ENCODE results near the gene ANKS1B. TPM values are rescaled to one million over a fixed set of nuclear protein-coding genes. Genes with fewer than 3 reads are reported as not detected.
"Not testable (repeated sequence)": the region's sequence is repeated elsewhere in the genome, so short reads cannot be mapped to it uniquely, and the experiment has no call there.

Gene ANKS1B
- total RNA-seq, 1 donor from 2014 or later, result not detected

GRCh38 chr12:98997899-98998298, 986.8 kb downstream of the ANKS1B start:
- DNase-seq (ENCODE audit: extremely low read depth, low read depth, low spot score), result no peak

DNA sequence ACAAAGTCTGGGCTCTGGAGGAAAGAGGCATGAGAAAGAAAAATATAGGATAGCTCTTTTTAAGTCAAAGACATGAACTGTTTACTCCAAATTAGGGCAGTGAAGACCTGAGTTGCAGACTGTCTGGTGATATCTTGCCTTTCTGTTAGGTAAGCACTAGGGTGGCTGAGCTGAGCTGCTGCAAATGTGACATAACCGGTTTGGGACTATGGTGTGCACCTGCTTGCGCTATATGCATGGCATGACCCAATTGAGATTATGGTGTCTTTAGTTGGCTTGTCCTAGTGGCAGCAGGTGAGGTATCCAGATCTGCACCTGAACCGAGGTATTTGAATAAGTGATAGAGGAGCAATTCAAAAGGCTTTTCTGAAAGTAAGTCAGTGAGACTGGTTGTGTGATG, 994.1 kb downstream of the ANKS1B start:
- no peak for DNase-seq (ENCODE audit: extremely low read depth, low read depth, low spot score)

- no peak for DNase-seq (ENCODE audit: extremely low read depth, low read depth, low spot score)
These were observed 999.6 kb downstream of the ANKS1B start for GRCh38 chr12:98985156-98985555.

DNA sequence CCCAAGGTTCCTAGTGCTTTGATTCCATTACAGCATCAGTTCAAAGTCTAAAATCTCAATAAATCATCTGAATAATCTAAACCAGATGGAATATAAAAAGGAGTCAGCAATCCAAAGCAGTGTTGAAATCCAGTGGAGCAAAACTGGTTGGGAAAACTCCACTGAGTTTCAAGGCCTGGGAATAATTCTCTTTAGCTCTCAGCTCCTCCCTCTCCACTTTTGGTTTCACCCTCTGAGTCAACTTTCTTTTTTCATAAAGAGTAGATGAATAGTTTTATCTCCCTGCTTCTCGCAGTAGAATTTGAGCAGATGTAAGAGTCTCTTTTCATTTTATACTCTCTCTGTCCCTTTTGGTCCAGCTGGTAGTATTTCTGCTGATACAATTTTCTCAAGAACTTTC, 1001.1 kb downstream of the ANKS1B start:
- DNase-seq (ENCODE audit: extremely low read depth, low read depth, low spot score), result no peak

- no peak for DNase-seq (ENCODE audit: extremely low read depth, low read depth, low spot score)
These were observed 1004.2 kb downstream of the ANKS1B start for GRCh38 chr12:98980508-98980907.

GRCh38 chr12:98977186-98977585, 1007.5 kb downstream of the ANKS1B start:
- DNase-seq (ENCODE audit: extremely low read depth, low read depth, low spot score), result no peak

GRCh38 chr12:98974767-98975381, 1009.9 kb downstream of the ANKS1B start:
- no peak for DNase-seq (ENCODE audit: extremely low read depth, low read depth, low spot score)

DNA sequence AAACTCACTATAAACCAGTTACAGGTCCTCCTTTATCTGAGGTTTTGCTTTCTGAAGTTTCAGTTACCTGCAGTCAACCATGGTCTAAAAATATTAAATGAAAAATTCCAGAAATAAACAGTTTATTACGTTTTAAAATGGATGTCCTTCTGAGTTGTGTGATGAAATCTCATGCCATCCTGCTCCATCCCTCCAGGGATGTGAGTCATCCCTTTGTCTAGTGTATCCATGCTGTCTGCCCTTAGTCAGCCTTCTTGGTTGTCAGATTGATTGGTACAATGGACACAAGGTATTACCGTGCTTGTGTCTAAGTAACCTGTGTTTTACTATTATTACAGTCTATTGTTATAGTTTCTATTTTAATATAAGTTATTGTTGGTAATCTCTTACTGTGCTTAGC, 1011.3 kb downstream of the ANKS1B start:
- DNase-seq (ENCODE audit: extremely low read depth, low read depth, low spot score), result no peak

GRCh38 chr12:98970950-98971349, 1013.8 kb downstream of the ANKS1B start:
- DNase-seq (ENCODE audit: extremely low read depth, low read depth, low spot score), result no peak

- DNase-seq (ENCODE audit: extremely low read depth, low read depth, low spot score), result no peak
These were observed 1014.5 kb downstream of the ANKS1B start for GRCh38 chr12:98970210-98970609.

DNA sequence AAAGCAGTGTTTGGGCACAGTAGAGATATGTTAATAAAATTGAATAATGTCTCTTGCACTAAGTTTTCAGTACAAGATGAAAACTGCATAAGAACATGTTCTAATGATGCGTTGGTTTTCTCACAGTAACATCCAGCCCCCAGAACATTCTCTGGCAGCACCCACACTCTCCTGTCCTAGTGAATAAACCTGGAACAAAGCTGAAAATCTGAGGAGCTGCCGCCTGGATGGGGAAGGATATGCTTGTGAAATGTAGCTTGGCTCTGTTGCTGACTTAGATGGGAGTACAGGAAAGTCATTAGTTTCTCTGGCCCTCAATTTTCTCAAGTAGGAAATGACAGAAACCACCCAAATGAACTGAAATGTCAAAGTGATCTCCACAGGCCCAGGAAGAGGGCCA, 1015.8 kb downstream of the ANKS1B start:
- DNase-seq (ENCODE audit: extremely low read depth, low read depth, low spot score), result no peak

DNA sequence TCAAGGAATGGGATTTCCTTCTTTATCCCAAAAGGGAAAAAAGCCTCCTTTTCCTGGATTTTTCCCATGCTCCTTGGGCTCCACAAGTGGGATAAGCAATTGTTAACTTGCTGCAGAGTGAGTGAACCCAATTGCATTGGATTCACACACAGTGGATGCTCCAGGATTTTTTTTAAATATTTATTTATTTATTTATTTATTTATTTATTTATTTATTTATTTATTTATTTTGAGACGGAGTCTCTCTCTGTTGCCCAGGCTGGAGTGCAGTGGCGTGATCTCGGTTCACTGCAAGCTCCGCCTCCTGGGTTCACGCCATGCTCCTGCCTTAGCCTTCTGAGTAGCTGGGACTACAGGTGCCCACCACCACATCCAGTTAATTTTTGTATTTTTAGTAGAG, 1027.6 kb downstream of the ANKS1B start:
- not testable (repeated sequence) for DNase-seq (ENCODE audit: extremely low read depth, low read depth, low spot score)

DNA sequence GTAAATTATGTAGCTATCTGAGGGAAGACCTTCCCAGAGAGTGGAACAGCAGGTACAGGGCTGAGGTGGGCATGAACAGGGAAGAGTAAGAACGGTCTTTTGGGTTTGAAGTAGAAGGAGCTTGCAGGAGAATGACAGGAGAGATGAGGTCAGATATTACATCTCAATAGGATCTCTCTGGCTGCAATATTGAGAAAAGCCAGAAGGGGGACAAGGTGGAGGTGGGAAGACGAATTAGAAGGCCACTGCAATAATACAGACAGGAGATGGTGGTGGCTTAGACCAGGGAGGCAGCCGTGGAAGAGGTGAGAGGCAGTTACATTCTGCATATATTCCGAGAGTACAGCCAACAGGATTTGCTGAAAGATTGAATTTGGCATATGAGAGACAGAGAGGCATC, 1029.5 kb downstream of the ANKS1B start:
- peak; percentile 1 for DNase-seq (ENCODE audit: extremely low read depth, low read depth, low spot score)

DNA sequence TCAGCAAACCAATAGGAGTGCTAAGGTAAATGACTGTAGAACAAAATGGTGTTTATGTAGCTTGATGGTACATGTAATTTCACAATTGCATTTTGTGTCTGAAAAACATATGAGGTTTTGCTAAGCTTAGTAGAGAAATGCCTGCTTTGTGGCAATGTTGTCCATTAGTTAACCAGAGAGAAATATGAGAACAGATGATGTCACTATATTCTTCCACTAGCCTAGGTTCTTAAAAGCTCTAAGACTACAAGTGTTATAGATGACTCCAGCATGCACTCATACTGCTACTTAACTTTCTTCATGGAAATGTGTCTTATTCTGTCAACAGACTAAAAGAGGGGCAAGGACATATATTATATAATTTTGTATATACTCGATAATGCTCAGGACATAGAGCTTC, 1030.2 kb downstream of the ANKS1B start:
- no peak for DNase-seq (ENCODE audit: extremely low read depth, low read depth, low spot score)

DNA sequence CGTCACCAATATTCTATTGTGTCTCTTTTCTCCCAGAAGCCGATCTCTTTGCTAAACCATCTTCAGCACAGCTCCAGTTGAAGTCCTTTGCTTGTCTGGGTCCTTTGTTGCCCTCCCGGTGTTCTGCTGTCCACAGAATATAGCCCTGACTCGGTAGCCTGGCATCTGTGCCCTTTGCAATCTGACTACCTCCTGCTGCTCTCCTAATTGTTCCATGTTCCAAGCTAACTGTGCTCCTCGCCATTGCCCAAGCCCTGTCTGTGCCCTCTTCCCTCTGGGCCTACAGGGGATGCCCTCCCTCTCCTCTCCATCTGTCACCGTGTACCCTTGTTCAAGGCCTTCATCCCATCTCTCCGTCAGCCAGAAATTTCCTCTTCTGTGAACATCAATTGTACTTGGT, 1033.3 kb downstream of the ANKS1B start:
- no peak for DNase-seq (ENCODE audit: extremely low read depth, low read depth, low spot score)

- DNase-seq (ENCODE audit: extremely low read depth, low read depth, low spot score), result no peak
These were observed 1036.3 kb downstream of the ANKS1B start for GRCh38 chr12:98948343-98948949.

- DNase-seq (ENCODE audit: extremely low read depth, low read depth, low spot score), result no peak
These were observed 1038.9 kb downstream of the ANKS1B start for GRCh38 chr12:98945864-98946263.

- DNase-seq (ENCODE audit: extremely low read depth, low read depth, low spot score), result no peak
These were observed 1044.8 kb downstream of the ANKS1B start for GRCh38 chr12:98939926-98940325.

- peak; percentile 20 for DNase-seq (ENCODE audit: extremely low read depth, low read depth, low spot score)
These were observed 1045.4 kb downstream of the ANKS1B start for GRCh38 chr12:98939350-98939749.

- no peak for DNase-seq (ENCODE audit: extremely low read depth, low read depth, low spot score)
These were observed 1048.9 kb downstream of the ANKS1B start for GRCh38 chr12:98935847-98936246.

DNA sequence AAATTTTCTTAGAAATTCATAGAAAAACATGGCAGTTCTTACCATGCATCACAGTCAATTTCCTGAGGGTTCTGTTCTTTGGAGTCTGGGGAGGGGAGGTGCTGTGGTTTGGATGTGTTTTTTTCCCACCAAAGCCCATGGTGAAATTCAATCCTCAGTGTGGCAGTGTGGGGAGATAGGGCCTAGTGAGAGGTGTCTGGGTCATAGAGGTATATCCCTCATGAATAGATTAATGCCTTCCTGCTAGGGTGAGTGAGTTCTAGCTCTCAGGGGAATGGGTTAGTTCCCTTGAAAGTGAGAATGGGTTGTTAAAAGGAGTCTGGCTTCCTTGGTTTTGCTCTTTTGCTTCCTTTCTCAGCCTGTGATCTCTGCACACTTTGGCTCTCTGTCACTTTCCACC, 1061.9 kb downstream of the ANKS1B start:
- DNase-seq (ENCODE audit: extremely low read depth, low read depth, low spot score), result no peak

DNA sequence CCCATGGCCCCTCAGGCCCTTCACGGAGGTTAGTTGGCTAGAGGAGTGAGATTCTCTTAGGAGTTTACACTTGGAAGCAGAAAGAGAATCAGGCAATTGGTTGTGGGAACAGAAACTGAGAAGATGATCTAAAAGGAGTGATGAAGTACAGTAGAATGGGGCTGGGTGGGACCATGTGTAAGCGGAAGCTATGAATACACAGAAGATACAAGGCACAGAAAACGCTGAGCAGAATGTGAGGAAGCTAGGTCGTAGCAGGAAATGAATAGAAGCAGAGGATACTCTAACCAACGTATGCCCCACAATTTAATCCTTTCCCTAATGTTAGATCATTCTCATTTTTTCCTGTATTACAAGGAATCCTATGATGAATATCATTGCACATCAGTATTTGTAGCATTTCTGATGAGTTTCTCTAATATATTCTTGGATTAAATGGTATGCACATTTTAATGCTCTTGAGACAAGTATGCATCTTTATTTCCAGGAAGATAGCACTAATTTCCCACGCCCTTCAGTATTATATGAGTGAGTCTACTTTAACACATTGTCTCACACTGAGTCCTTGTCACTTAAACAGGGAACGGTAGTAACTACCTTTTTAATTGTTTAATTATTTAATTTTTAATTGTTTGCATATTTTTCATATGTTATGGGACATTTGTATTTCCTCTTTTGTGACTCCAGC, 1066.4 kb downstream of the ANKS1B start:
- no peak for DNase-seq (ENCODE audit: extremely low read depth, low read depth, low spot score)

Data from glomerular endothelial cell (primary cell).